A375 (cell line): ENCODE data around the gene MRPS17. TPM values are rescaled to one million over a fixed set of nuclear protein-coding genes. Genes with fewer than 3 reads are reported as not detected.

ENCODE experiments used
- total RNA-seq: library from RNA; depleted of rRNA; stranded (reverse); fragments of >200 nt; shearing (Covaris generic); gene quantifications from 2 replicates; pipeline ENCODE4 v1.2.3, GENCODE V29; 2014; rRNA removed

Gene MRPS17
- total RNA-seq = 18.1 and 20.4 TPM in 2 replicates

GRCh38 chr7:55951637-55952351, at the start of gene MRPS17:
Gene MRPS17, plus strand, starts transcription at chr7:55951877. Its CDS starts 1,319 bp downstream, at chr7:55953196.

DNA sequence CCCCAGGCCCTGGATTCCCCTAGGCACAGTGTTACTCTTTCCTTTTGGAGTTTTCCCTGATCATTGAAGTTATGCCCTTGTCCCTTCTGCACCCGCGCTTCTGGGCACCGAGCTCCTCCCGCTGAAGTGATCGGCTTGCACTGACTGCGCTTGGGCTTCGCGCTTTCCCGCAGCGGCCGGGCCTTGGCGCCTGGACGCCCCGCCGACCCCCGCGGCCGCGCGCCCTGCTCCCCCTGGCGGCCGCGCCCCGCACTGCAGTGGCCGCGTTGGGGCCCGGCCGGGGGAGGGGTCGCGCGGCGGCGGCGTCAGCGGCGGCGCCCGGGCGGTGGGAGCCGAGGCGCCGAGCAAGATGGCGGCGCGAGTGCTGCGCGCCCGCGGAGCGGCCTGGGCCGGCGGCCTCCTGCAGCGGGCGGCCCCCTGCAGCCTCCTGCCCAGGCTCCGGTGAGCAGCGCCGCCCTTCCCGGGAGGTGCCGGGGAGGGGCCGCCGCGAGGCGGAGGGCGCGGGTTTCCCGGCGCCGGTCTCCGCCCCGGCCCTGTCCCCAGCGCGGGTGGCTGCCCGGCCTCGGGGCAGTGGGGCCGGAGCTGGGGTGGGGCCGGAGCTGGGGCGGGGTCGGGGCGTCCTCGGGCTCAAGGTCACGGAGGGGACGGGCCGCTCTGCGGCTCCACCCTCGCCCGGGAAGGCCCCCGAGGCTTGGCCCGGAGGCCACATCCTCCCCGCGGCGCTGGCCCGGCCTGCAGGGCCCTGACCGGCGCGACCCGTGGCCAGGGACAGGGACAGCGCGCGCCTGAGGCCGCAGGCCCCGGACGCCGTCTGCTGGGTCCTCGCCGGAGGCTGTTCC, 12.8 kb downstream of the MRPS17 start, which contains the start of gene NIPSNAP2:
Gene NIPSNAP2 (plus strand): TSS at position 325 of the 839 bp plus-strand sequence. CDS start 25 bp downstream, at position 350.

Other genes with a start within 250 kb of the MRPS17 start
- gene SEPTIN14, start 89.1 kb upstream of the MRPS17 start, total RNA-seq = 0.08 TPM in 1 of 2 replicates, not detected in the other
- 2.0 and 4.1 TPM in 2 replicates for gene ZNF713, start 64.4 kb upstream of the MRPS17 start, total RNA-seq
- gene NIPSNAP2, start 12.7 kb downstream of the MRPS17 start, total RNA-seq = 30.0 and 40.0 TPM in 2 replicates
- 218 and 255 TPM in 2 replicates for gene PSPH, start 99.6 kb downstream of the MRPS17 start, total RNA-seq
- 295 and 299 TPM in 2 replicates for gene CCT6A, start 99.9 kb downstream of the MRPS17 start, total RNA-seq
- 181 and 183 TPM in 2 replicates for gene SUMF2, start 112.4 kb downstream of the MRPS17 start, total RNA-seq
- 0.50 TPM in 1 of 2 replicates, not detected in the other for gene PHKG1, start 141.1 kb downstream of the MRPS17 start, total RNA-seq
- gene CHCHD2, start 154.6 kb downstream of the MRPS17 start, total RNA-seq = 554 and 573 TPM in 2 replicates
- not detected in 2 replicates for gene NUPR2, start 164.5 kb downstream of the MRPS17 start, total RNA-seq